Right lobe of liver (tissue), 6 donors: ENCODE data around the gene RABEP1. TPM values are rescaled to one million over a fixed set of nuclear protein-coding genes. Genes with fewer than 3 reads are reported as not detected.
A peak's percentile ranks its signal among the peaks of the same experiment; 100 is the strongest.

Experiments
- ATAC-seq, 4 donors: fragments of 200-7000 bp; cut with Tn5 transposase; one replicate each; pipeline ENCODE4 v1.9.1; 2020; ENCODE audit warnings: mild to moderate bottlenecking in 4 of 4, moderate library complexity in 4 of 4
- DNase-seq, 3 donors: peaks; one replicate each; pipeline ENCODE4 v3.0.0-alpha.2; 2020
- H3K27ac ChIP-seq, 3 donors: fragments of 200-600 bp; one replicate each; pipeline ENCODE4 v1.8.0; 2022
- H3K27me3 ChIP-seq, 2 donors: fragments of 200-600 bp; one replicate each; pipeline ENCODE4 v1.8.0; 2022
- H3K36me3 ChIP-seq, 4 donors: fragments of 200-600 bp; sonication (generic) in 1 of 4; one replicate each; pipeline versions ENCODE4 v1.5.1 to v1.8.0; 2017 to 2022; ENCODE audit warnings: control low read depth in 1 of 4
- H3K4me1 ChIP-seq, 4 donors: fragments of 200-600 bp; sonication (generic) in 1 of 4; one replicate each; pipeline versions ENCODE4 v1.5.1 to v1.8.0; 2017 to 2022; ENCODE audit warnings: control low read depth in 1 of 4
- H3K4me3 ChIP-seq, 3 donors: fragments of 200-600 bp; one replicate each; pipeline ENCODE4 v1.8.0; 2022
- H3K9me3 ChIP-seq, 4 donors: fragments of 200-600 bp; sonication (generic) in 1 of 4; one replicate each; pipeline versions ENCODE4 v1.5.1 to v1.8.0; 2017 to 2022; ENCODE audit warnings: control low read depth in 1 of 4
- POLR2A ChIP-seq: fragments of 450-650 bp; IDR thresholded peaks from one replicate; pipeline ENCODE4 v1.6.1; 2017; ENCODE audit warnings: antibody characterized with exemption, mild to moderate bottlenecking
- WGBS: methylation state at CpG from one replicate; pipeline ENCODE4 v1.1.6; 2018; ENCODE audit warnings: low coverage, low lambda C conversion rate; ENCODE audit not compliant: insufficient coverage; ENCODE audit errors: missing lambda C conversion rate; 5-methylcytosine and 5-hydroxymethylcytosine counted together
- intact Hi-C, 2 donors: fragments of 100-400 bp; cut with DNase I; formaldehyde crosslinking; loops; one replicate each; pipeline versions ENCODE4 v1.11.2 to v1.14.1; 2022
- total RNA-seq, 6 experiments: library from RNA; depleted of rRNA in 2 of 6; stranded (reverse); fragments of >200 nt in 2 of 6; fragmentation: NEBNext Ultra II Directional in 3 of 6; extraction: Animal tissue kit (Norgen Biotek cat#: 25700) in 3 of 6; gene quantifications; one replicate each; pipeline versions ENCODE4 v1.1.0 to v1.2.4, GENCODE V29; 2016 to 2023
- TF ChIP-seq, protein P1 (sequence below), 4 donors: fragments of 200-600 bp in 3 of 4; fragments of 450-650 bp in 1 of 4; IDR thresholded peaks; one replicate each; pipeline versions ENCODE4 v1.5.1 to v1.8.0; 2016 to 2022; ENCODE audit warnings: antibody characterized with exemption in 4 of 4, mild to moderate bottlenecking in 2 of 4
- donor health status: DM: no; HTN: yes; CAD: no.
- donor health status: DM: no; HTN: no; CAD: no.
- donor health status: DM: no; HTN: no; CAD: no.
- donor health status: DM: no; HTN: yes; CAD: no.
- donor health status: DM: no; HTN: yes; CAD: no.

The RABEP1 gene
- total RNA-seq, 6 experiments from 2014 or later: 15.5 to 25.4 (median 21.1) TPM

DNA sequence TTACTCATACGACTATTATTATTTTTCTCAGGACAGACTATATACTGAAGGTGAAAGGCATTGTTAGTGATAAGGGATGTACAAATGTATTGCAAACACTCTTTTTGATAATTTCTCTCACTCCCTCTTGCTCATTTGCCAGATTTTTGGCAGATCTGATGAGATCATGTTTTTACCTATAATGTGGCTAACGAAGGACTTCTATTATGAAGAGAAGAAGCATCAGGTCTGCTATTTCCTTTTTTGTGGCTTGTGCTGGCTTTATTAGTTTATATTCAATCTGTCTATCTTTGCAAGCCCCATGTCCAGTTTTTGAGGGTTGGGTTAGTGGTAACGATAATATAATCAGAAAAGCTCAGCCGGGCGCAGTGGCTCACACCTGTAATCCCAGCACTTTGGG is 25.0 kb upstream of the RABEP1 start:
- no peak for DNase-seq
- H3K36me3 ChIP-seq: no peaks in the 10 kb centered on the region
- 95% methylated on average over 5 of the region's 5 CpGs for WGBS
- H3K4me1 ChIP-seq: no peaks in the 10 kb centered on the region
- H3K27ac ChIP-seq: no peak overlapping the region
- no peak for ATAC-seq
- H3K9me3 ChIP-seq: no peaks in the 10 kb centered on the region
- TF ChIP-seq, protein P1, sequence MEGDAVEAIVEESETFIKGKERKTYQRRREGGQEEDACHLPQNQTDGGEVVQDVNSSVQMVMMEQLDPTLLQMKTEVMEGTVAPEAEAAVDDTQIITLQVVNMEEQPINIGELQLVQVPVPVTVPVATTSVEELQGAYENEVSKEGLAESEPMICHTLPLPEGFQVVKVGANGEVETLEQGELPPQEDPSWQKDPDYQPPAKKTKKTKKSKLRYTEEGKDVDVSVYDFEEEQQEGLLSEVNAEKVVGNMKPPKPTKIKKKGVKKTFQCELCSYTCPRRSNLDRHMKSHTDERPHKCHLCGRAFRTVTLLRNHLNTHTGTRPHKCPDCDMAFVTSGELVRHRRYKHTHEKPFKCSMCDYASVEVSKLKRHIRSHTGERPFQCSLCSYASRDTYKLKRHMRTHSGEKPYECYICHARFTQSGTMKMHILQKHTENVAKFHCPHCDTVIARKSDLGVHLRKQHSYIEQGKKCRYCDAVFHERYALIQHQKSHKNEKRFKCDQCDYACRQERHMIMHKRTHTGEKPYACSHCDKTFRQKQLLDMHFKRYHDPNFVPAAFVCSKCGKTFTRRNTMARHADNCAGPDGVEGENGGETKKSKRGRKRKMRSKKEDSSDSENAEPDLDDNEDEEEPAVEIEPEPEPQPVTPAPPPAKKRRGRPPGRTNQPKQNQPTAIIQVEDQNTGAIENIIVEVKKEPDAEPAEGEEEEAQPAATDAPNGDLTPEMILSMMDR (IDR thresholded peaks at IDR 0.05): no peak
- TF ChIP-seq POLR2A: no peak
- intact Hi-C loops: no loop called here
- no peaks in the 10 kb centered on the region for H3K27me3 ChIP-seq
- no peak overlapping the region for H3K4me3 ChIP-seq

- intact Hi-C loops: no loop called here
Observed at GRCh38 chr17:5260542-5260941, 21.5 kb upstream of the RABEP1 start.

GRCh38 chr17:5262416-5262991 is 19.6 kb upstream of the RABEP1 start:
- H3K9me3 ChIP-seq: no peaks in the 10 kb centered on the region
- H3K4me3 ChIP-seq: no peak overlapping the region
- H3K27ac ChIP-seq: no peak overlapping the region
- H3K27me3 ChIP-seq: no peaks in the 10 kb centered on the region
- no peak for TF ChIP-seq POLR2A
- TF ChIP-seq, protein P1 (IDR thresholded peaks at IDR 0.05): no peak
- ATAC-seq: no peak
- H3K36me3 ChIP-seq: no peaks in the 10 kb centered on the region
- intact Hi-C loops: no loop called here
- H3K4me1 ChIP-seq: no peaks in the 10 kb centered on the region
- 34% methylated on average over 2 of the region's 2 CpGs for WGBS
- DNase-seq: no peak

More at GRCh38 chr17:5260542-5260941, 21.5 kb upstream of the RABEP1 start:
- Histone ChIP-seq H3K4me3 (no peak overlapping the region), H3K4me1 (no peaks in the 10 kb centered on the region), H3K36me3 (no peaks in the 10 kb centered on the region), H3K27me3 (no peaks in the 10 kb centered on the region), H3K27ac (no peak overlapping the region), H3K9me3 (no peaks in the 10 kb centered on the region)
- DNase-seq: no peak
- ATAC-seq: no peak
- no CpG with 5 or more reads among the region's 1 CpG for WGBS
- no peak for TF ChIP-seq POLR2A
- TF ChIP-seq, protein P1 (IDR thresholded peaks at IDR 0.05): no peak

DNA sequence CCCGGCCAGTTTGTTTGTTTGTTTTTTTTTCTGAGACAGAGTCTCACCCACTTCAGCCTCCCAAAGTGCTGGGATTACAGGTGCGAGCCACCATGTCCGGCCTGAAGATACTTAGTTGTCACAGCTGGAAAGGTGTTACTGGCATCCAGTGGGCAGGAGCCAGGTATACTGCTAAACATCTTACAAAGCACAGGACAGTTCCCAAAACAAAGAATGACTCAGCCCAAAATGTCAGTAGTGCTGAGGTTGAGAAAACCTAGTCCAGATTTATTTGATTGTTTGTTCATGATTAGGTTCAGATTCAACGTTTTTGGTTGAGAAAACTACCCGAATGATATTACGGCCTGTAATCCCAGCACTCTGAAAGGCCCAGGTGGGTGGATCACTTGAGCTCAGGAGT is 18.6 kb upstream of the RABEP1 start:
- Histone ChIP-seq H3K36me3 (no peaks in the 10 kb centered on the region), H3K9me3 (no peaks in the 10 kb centered on the region), H3K27me3 (no peaks in the 10 kb centered on the region), H3K4me3 (no peak overlapping the region), H3K4me1 (no peaks in the 10 kb centered on the region), H3K27ac (no peak overlapping the region)
- 79% methylated on average over 3 of the region's 6 CpGs for WGBS
- TF ChIP-seq, protein P1 (IDR thresholded peaks at IDR 0.05): no peak
- TF ChIP-seq POLR2A: no peak
- ATAC-seq (peak in 1 of 4 donors; percentile 32), DNase-seq (no peak)
- intact Hi-C loops: no loop called here

DNA sequence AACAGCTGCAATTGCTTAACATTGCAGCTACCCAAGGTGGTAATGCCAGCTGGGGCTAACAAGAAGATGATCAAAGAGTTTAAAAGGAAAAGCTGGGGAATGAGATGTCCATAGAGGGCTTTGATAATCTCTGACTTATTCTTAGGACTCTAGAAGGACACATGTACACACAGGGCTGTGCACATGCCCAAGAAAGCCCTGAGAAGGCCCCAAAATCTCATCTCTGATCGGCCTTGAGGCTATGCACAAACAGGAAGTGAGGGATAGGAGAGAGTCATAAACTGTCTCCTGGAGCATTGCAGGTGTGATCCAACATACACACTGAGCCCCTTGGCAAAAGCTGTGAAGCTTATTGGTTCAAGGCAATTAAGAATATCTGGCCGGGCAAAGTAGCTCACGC is 17.2 kb upstream of the RABEP1 start:
- 92% methylated on average over 2 of the region's 3 CpGs for WGBS
- H3K27ac ChIP-seq: no peak overlapping the region
- no peaks in the 10 kb centered on the region for H3K27me3 ChIP-seq
- H3K36me3 ChIP-seq: no peaks in the 10 kb centered on the region
- ATAC-seq: no peak
- H3K4me1 ChIP-seq: no peaks in the 10 kb centered on the region
- no peak for DNase-seq
- no peak overlapping the region for H3K4me3 ChIP-seq
- intact Hi-C loops: no loop called here
- TF ChIP-seq POLR2A: no peak
- TF ChIP-seq, protein P1 (IDR thresholded peaks at IDR 0.05): no peak
- no peaks in the 10 kb centered on the region for H3K9me3 ChIP-seq
